ENCODE measurements around the gene GLIPR2.

GLIPR2 gene

DNA sequence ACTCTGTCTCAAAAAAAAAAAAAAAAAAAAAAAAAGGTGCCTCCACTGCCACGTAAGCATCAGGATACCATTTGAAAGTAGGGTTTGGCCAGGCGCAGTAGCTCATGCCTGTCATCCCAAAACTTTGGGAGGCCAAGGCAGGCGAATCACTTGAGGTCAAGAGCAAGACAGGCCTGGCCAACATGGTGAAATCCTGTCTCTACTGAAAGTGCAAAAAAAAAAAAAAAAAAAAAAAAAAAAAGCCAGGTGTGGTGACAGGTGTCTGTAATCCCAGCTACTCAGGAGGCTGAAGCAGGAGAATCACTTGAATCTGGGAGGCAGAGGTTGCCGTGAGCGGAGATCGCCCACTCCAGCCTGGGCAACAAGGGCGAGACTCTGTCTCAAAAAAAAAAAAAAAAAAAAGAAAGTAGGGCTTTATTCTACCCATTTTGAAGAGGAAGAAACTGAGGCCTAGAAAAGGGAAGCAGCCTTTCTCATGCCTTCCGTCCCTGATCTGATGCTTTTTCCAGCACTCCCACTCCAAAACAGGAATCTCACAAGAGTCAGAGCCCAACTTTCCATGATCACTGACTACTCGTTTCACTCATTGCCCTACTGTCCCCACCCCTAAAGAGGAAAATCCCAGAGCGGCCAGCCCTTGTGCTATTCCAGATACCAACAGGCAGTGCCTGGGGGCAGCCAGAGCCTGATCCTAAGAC lies 16.4 kb downstream of the GLIPR2 start:
- Histone ChIP-seq H3K4me3 (ENCODE audit: low read depth, low read length) (no peak overlapping the region), H3K36me3 (ENCODE audit: control insufficient read depth in 2 of 2, insufficient read depth in 1 of 2, low read length in 2 of 2) (no peaks in the 10 kb centered on the region), H3K9me3 (ENCODE audit: control insufficient read depth, insufficient read depth, low read depth, low read length) (no peaks in the 10 kb centered on the region), H3K27ac (ENCODE audit: extremely low read depth, low read depth, low read length) (no peak overlapping the region), H3K4me1 (ENCODE audit: control insufficient read depth, insufficient read depth, low read length) (peaks cover 3% of the 10 kb centered on the region; the same call in 1 of the 2 replicates)
- ChIA-PET POLR2A (interaction anchor here (0.6 to 0.7 kb wide), 2 partner anchors 14 to 429 kb away, joined by 4 to 5 read pairs; no protein-coding TSS in a partner anchor), CTCF (no interaction called here)
- no peak for TF ChIP-seq ZNF585B (tag by site-specific recombination; IDR thresholded peaks at IDR 0.05)
- no peak for TF ChIP-seq ZNF394 (tag by site-specific recombination; IDR thresholded peaks at IDR 0.05; ENCODE audit: borderline replicate concordance)
- TF ChIP-seq, protein P1, sequence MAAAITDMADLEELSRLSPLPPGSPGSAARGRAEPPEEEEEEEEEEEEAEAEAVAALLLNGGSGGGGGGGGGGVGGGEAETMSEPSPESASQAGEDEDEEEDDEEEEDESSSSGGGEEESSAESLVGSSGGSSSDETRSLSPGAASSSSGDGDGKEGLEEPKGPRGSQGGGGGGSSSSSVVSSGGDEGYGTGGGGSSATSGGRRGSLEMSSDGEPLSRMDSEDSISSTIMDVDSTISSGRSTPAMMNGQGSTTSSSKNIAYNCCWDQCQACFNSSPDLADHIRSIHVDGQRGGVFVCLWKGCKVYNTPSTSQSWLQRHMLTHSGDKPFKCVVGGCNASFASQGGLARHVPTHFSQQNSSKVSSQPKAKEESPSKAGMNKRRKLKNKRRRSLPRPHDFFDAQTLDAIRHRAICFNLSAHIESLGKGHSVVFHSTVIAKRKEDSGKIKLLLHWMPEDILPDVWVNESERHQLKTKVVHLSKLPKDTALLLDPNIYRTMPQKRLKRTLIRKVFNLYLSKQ (tag by site-specific recombination; IDR thresholded peaks at IDR 0.05; ENCODE audit: borderline replicate concordance) = no peak
- no peak for TF ChIP-seq ZSCAN30 (tag by site-specific recombination; IDR thresholded peaks at IDR 0.05)
- TF ChIP-seq, protein P2, sequence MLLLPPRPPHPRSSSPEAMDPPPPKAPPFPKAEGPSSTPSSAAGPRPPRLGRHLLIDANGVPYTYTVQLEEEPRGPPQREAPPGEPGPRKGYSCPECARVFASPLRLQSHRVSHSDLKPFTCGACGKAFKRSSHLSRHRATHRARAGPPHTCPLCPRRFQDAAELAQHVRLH (tag by site-specific recombination; IDR thresholded peaks at IDR 0.05) = no peak
- no peak for TF ChIP-seq OVOL3 (tag by site-specific recombination; IDR thresholded peaks at IDR 0.05)
- TF ChIP-seq KLF16 (tag by site-specific recombination; IDR thresholded peaks at IDR 0.05) = no peak

DNA sequence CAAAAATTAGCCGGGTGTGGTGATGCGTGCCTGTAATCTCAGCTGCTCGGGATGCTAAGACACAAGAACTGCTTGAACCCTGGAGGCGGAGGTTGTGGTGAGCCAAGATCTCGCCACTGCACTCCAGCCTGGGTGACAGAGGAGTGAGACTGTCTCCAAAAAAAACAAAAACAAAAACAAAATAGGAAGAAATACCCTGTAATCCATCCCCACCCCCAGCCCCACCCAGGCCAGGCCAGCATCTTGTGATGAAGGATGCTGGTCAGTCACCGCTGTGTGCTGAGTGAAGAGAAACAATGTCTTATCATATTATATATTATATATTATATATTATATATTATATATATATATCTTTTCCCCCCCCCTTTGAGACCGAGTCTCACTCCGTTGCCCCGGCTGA lies 17.2 kb downstream of the GLIPR2 start:
- no peak overlapping the region for H3K27ac ChIP-seq (ENCODE audit: extremely low read depth, low read depth, low read length)
- H3K4me1 ChIP-seq (ENCODE audit: control insufficient read depth, insufficient read depth, low read length) = peaks cover 2% of the 10 kb centered on the region; the same call in 1 of the 2 replicates
- H3K36me3 ChIP-seq (ENCODE audit: control insufficient read depth in 2 of 2, insufficient read depth in 1 of 2, low read length in 2 of 2) = no peaks in the 10 kb centered on the region
- CTCF ChIA-PET = interaction anchor here (0.6 kb wide), 1 partner anchor 253 kb away, joined by 4 read pairs; no protein-coding TSS in a partner anchor
- H3K9me3 ChIP-seq (ENCODE audit: control insufficient read depth, insufficient read depth, low read depth, low read length) = no peaks in the 10 kb centered on the region
- POLR2A ChIA-PET = interaction anchor here (1.6 kb wide), 1 partner anchor 10 kb away, joined by 4 read pairs; no protein-coding TSS in a partner anchor
- H3K4me3 ChIP-seq (ENCODE audit: low read depth, low read length) = no peak overlapping the region
- TF ChIP-seq ZNF623 (tag by site-specific recombination; IDR thresholded peaks at IDR 0.05) (no peak), ZNF311 (tag by site-specific recombination; IDR thresholded peaks at IDR 0.05; ENCODE audit: borderline replicate concordance) (no peak), ZNF391 (tag by site-specific recombination; IDR thresholded peaks at IDR 0.05; ENCODE audit: borderline replicate concordance, low read depth) (no peak), KLF7 (tag by site-specific recombination; IDR thresholded peaks at IDR 0.05; ENCODE audit: borderline replicate concordance) (no peak), ZFP69B (tag by site-specific recombination; IDR thresholded peaks at IDR 0.05) (no peak), GLI2 (tag by site-specific recombination; IDR thresholded peaks at IDR 0.05; ENCODE audit: borderline replicate concordance, low read depth) (no peak), ZNF792 (tag by site-specific recombination; IDR thresholded peaks at IDR 0.05) (no peak)
- TF ChIP-seq, protein P3, sequence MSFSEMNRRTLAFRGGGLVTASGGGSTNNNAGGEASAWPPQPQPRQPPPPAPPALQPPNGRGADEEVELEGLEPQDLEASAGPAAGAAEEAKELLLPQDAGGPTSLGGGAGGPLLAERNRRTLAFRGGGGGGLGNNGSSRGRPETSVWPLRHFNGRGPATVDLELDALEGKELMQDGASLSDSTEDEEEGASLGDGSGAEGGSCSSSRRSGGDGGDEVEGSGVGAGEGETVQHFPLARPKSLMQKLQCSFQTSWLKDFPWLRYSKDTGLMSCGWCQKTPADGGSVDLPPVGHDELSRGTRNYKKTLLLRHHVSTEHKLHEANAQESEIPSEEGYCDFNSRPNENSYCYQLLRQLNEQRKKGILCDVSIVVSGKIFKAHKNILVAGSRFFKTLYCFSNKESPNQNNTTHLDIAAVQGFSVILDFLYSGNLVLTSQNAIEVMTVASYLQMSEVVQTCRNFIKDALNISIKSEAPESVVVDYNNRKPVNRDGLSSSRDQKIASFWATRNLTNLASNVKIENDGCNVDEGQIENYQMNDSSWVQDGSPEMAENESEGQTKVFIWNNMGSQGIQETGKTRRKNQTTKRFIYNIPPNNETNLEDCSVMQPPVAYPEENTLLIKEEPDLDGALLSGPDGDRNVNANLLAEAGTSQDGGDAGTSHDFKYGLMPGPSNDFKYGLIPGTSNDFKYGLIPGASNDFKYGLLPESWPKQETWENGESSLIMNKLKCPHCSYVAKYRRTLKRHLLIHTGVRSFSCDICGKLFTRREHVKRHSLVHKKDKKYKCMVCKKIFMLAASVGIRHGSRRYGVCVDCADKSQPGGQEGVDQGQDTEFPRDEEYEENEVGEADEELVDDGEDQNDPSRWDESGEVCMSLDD (tag by site-specific recombination; IDR thresholded peaks at IDR 0.05) = no peak
- TF ChIP-seq, protein P4, sequence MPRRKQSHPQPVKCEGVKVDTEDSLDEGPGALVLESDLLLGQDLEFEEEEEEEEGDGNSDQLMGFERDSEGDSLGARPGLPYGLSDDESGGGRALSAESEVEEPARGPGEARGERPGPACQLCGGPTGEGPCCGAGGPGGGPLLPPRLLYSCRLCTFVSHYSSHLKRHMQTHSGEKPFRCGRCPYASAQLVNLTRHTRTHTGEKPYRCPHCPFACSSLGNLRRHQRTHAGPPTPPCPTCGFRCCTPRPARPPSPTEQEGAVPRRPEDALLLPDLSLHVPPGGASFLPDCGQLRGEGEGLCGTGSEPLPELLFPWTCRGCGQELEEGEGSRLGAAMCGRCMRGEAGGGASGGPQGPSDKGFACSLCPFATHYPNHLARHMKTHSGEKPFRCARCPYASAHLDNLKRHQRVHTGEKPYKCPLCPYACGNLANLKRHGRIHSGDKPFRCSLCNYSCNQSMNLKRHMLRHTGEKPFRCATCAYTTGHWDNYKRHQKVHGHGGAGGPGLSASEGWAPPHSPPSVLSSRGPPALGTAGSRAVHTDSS (tag by site-specific recombination; IDR thresholded peaks at IDR 0.05) = no peak
- TF ChIP-seq, protein P5, sequence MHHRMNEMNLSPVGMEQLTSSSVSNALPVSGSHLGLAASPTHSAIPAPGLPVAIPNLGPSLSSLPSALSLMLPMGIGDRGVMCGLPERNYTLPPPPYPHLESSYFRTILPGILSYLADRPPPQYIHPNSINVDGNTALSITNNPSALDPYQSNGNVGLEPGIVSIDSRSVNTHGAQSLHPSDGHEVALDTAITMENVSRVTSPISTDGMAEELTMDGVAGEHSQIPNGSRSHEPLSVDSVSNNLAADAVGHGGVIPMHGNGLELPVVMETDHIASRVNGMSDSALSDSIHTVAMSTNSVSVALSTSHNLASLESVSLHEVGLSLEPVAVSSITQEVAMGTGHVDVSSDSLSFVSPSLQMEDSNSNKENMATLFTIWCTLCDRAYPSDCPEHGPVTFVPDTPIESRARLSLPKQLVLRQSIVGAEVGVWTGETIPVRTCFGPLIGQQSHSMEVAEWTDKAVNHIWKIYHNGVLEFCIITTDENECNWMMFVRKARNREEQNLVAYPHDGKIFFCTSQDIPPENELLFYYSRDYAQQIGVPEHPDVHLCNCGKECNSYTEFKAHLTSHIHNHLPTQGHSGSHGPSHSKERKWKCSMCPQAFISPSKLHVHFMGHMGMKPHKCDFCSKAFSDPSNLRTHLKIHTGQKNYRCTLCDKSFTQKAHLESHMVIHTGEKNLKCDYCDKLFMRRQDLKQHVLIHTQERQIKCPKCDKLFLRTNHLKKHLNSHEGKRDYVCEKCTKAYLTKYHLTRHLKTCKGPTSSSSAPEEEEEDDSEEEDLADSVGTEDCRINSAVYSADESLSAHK (tag by site-specific recombination; IDR thresholded peaks at IDR 0.05) = no peak
- TF ChIP-seq, protein P6, sequence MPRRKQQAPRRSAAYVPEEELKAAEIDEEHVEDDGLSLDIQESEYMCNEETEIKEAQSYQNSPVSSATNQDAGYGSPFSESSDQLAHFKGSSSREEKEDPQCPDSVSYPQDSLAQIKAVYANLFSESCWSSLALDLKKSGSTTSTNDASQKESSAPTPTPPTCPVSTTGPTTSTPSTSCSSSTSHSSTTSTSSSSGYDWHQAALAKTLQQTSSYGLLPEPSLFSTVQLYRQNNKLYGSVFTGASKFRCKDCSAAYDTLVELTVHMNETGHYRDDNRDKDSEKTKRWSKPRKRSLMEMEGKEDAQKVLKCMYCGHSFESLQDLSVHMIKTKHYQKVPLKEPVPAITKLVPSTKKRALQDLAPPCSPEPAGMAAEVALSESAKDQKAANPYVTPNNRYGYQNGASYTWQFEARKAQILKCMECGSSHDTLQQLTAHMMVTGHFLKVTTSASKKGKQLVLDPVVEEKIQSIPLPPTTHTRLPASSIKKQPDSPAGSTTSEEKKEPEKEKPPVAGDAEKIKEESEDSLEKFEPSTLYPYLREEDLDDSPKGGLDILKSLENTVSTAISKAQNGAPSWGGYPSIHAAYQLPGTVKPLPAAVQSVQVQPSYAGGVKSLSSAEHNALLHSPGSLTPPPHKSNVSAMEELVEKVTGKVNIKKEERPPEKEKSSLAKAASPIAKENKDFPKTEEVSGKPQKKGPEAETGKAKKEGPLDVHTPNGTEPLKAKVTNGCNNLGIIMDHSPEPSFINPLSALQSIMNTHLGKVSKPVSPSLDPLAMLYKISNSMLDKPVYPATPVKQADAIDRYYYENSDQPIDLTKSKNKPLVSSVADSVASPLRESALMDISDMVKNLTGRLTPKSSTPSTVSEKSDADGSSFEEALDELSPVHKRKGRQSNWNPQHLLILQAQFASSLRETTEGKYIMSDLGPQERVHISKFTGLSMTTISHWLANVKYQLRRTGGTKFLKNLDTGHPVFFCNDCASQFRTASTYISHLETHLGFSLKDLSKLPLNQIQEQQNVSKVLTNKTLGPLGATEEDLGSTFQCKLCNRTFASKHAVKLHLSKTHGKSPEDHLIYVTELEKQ (tag by site-specific recombination; IDR thresholded peaks at IDR 0.05; ENCODE audit: borderline replicate concordance) = no peak
- TF ChIP-seq, protein P7, sequence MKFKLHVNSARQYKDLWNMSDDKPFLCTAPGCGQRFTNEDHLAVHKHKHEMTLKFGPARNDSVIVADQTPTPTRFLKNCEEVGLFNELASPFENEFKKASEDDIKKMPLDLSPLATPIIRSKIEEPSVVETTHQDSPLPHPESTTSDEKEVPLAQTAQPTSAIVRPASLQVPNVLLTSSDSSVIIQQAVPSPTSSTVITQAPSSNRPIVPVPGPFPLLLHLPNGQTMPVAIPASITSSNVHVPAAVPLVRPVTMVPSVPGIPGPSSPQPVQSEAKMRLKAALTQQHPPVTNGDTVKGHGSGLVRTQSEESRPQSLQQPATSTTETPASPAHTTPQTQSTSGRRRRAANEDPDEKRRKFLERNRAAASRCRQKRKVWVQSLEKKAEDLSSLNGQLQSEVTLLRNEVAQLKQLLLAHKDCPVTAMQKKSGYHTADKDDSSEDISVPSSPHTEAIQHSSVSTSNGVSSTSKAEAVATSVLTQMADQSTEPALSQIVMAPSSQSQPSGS (tag by site-specific recombination; IDR thresholded peaks at IDR 0.05; ENCODE audit: low read depth) = no peak

All from HEK293 (cell line).